ENCODE data around the gene GABARAP.

Gene GABARAP

GRCh38 chr17:7242717-7243452, 636 bp upstream of the GABARAP start:
- Histone ChIP-seq H3K4me1 (ENCODE audit: insufficient read depth, low read length, poor library complexity, severe bottlenecking) (peaks cover 25% of the 10 kb centered on the region), H3K27me3 (ENCODE audit: insufficient read depth, low read length, poor library complexity, severe bottlenecking) (peaks cover 5% of the 10 kb centered on the region), H3K9me3 (ENCODE audit: insufficient read depth, low read depth, low read length) (no peaks in the 10 kb centered on the region), H3K79me2 (ENCODE audit: insufficient read depth, low read length) (peaks cover 56% of the 10 kb centered on the region), H3K9ac (ENCODE audit: low read depth, low read length, poor library complexity, severe bottlenecking) (peak overlapping the region; percentile 86), H3K9me2 (replicated peaks; ENCODE audit: low read depth, low read length) (no peaks in the 10 kb centered on the region), H3K36me3 (ENCODE audit: insufficient read depth, low read length) (peaks cover 23% of the 10 kb centered on the region; the same call in 1 of the 2 replicates), H2AFZ (ENCODE audit: low read length) (peak overlapping the region; percentile 87), H4K20me1 (ENCODE audit: insufficient read depth, low read length, poor library complexity, severe bottlenecking) (peaks cover 12% of the 10 kb centered on the region), H3K4me3 (ENCODE audit: low read length, poor library complexity, severe bottlenecking) (peak overlapping the region; percentile 86), H3F3A (ENCODE audit: low read depth) (0 out of 2 replicates have a peak, but pooled peaks cover 3% of the 10 kb centered on the region), H3K4me2 (ENCODE audit: low read depth, low read length, poor library complexity, severe bottlenecking) (peak overlapping the region; percentile 75)
- TF ChIP-seq CTCF (conservative IDR thresholded peaks at IDR 0.05; ENCODE audit: low read length) (no peak; the same call in 1 of the 2 replicates), EZH2phosphoT487 (IDR thresholded peaks at IDR 0.05; ENCODE audit: borderline replicate concordance) (no peak)

DNA sequence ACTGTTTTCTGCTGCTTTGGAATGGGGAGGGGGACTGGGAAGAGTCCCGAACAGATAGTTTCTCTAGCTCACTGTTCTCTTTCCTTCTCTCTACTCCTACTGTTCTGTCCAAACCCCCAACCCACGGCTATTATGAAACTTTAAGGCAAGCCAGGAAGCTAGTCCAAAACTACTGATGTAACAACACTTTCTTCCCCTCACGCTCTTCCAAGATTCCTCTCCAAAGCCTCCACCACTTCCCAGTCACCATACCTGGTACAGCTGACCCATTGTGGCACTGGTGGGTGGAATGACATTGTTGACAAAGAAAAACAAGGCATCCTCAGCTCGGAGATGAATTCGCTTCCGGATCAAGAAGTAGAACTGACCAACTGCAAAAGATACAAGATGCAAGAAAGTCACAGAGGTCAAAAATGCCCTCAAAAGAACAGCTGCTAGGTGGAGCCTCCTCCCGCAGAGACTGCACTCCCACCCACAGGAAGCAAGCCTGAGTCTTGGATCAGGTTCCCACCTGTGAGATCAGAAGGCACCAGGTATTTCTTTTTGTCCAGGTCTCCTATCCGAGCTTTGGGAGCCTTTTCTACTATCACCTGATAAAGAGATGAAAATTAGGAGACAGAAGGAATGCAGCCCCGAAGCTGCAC, 1.0 kb downstream of the GABARAP start:
- peaks cover 18% of the 10 kb centered on the region for H4K20me1 ChIP-seq (ENCODE audit: insufficient read depth, low read length, poor library complexity, severe bottlenecking)
- H3K4me3 ChIP-seq (ENCODE audit: low read length, poor library complexity, severe bottlenecking): peak overlapping the region; percentile 86
- 0 out of 2 replicates have a peak, but pooled peaks cover 3% of the 10 kb centered on the region for H3F3A ChIP-seq (ENCODE audit: low read depth)
- no peaks in the 10 kb centered on the region for H3K9me3 ChIP-seq (ENCODE audit: insufficient read depth, low read depth, low read length)
- TF ChIP-seq EZH2phosphoT487 (IDR thresholded peaks at IDR 0.05; ENCODE audit: borderline replicate concordance) (no peak), CTCF (conservative IDR thresholded peaks at IDR 0.05; ENCODE audit: low read length) (no peak)
- H3K36me3 ChIP-seq (ENCODE audit: insufficient read depth, low read length): peaks cover 25% of the 10 kb centered on the region; the same call in 1 of the 2 replicates
- no peaks in the 10 kb centered on the region for H3K9me2 ChIP-seq (replicated peaks; ENCODE audit: low read depth, low read length)
- H3K4me1 ChIP-seq (ENCODE audit: insufficient read depth, low read length, poor library complexity, severe bottlenecking): peaks cover 32% of the 10 kb centered on the region
- peak overlapping the region; percentile 86 for H3K9ac ChIP-seq (ENCODE audit: low read depth, low read length, poor library complexity, severe bottlenecking)
- peaks cover 5% of the 10 kb centered on the region for H3K27me3 ChIP-seq (ENCODE audit: insufficient read depth, low read length, poor library complexity, severe bottlenecking)
- peak overlapping the region; percentile 75 for H3K4me2 ChIP-seq (ENCODE audit: low read depth, low read length, poor library complexity, severe bottlenecking)
- no peak overlapping the region for H2AFZ ChIP-seq (ENCODE audit: low read length)
- peaks cover 56% of the 10 kb centered on the region for H3K79me2 ChIP-seq (ENCODE audit: insufficient read depth, low read length)

- Histone ChIP-seq H3K4me2 (ENCODE audit: low read depth, low read length, poor library complexity, severe bottlenecking) (peak overlapping the region; percentile 75), H3K9me2 (replicated peaks; ENCODE audit: low read depth, low read length) (no peaks in the 10 kb centered on the region), H3F3A (ENCODE audit: low read depth) (peaks cover 5% of the 10 kb centered on the region; the same call in 1 of the 2 replicates), H4K20me1 (ENCODE audit: insufficient read depth, low read length, poor library complexity, severe bottlenecking) (peaks cover 21% of the 10 kb centered on the region), H2AFZ (ENCODE audit: low read length) (no peak overlapping the region), H3K9me3 (ENCODE audit: insufficient read depth, low read depth, low read length) (no peaks in the 10 kb centered on the region), H3K36me3 (ENCODE audit: insufficient read depth, low read length) (peaks cover 28% of the 10 kb centered on the region; the same call in 1 of the 2 replicates), H3K4me3 (ENCODE audit: low read length, poor library complexity, severe bottlenecking) (peak overlapping the region; percentile 86), H3K79me2 (ENCODE audit: insufficient read depth, low read length) (peaks cover 59% of the 10 kb centered on the region), H3K4me1 (ENCODE audit: insufficient read depth, low read length, poor library complexity, severe bottlenecking) (peaks cover 32% of the 10 kb centered on the region), H3K9ac (ENCODE audit: low read depth, low read length, poor library complexity, severe bottlenecking) (peak overlapping the region; percentile 86), H3K27me3 (ENCODE audit: insufficient read depth, low read length, poor library complexity, severe bottlenecking) (peaks cover 5% of the 10 kb centered on the region)
- TF ChIP-seq CTCF (conservative IDR thresholded peaks at IDR 0.05; ENCODE audit: low read length) (no peak), EZH2phosphoT487 (IDR thresholded peaks at IDR 0.05; ENCODE audit: borderline replicate concordance) (no peak)
These were observed 1.9 kb downstream of the GABARAP start for GRCh38 chr17:7240375-7240774.
